Measurements from ENCODE around the gene STAT3. TPM values are rescaled to one million over a fixed set of nuclear protein-coding genes. Genes with fewer than 3 reads are reported as not detected.
A peak's percentile ranks its signal among the peaks of the same experiment; 100 is the strongest.

Gene STAT3
- total and polyA plus RNA-seq, 9 of the 15 experiments (the other 6 are each of a cell fraction or from before 2014, with no cell fraction given): 90.0 to 179 (median 114) TPM

GRCh38 chr17:42359133-42359532 lies 29.1 kb downstream of the STAT3 start:
- no TSS peak for BruUV-seq (replicated peaks)
- peaks cover 69% of the 10 kb centered on the region for H3K79me2 ChIP-seq (ENCODE audit: control insufficient read depth, insufficient read depth, low read length)
- no peak overlapping the region for H2AFZ ChIP-seq (ENCODE audit: low read depth, low read length)
- H3K4me2 ChIP-seq (ENCODE audit: insufficient read depth, low read length): no peak overlapping the region
- 28% methylated on average over 7 of the region's 7 CpGs for WGBS (ENCODE audit: insufficient coverage, low coverage, missing lambda C conversion rate)
- intact Hi-C loops (cut with micrococcal nuclease) (no loop called here), in situ Hi-C loops (cut with MboI) (no loop called here)
- POLR2A ChIA-PET: interaction anchor here (1.2 to 2.1 kb wide), 3 partner anchors 10 to 30 kb away, joined by 4 to 7 read pairs (median 6); no protein-coding TSS in a partner anchor
- TF ChIP-seq KDM1A (IDR thresholded peaks at IDR 0.05) (peak; percentile 51 to 59; a peak in 2 of 4 replicates), MTA2 (IDR thresholded peaks at IDR 0.05; ENCODE audit: low read depth) (no peak)
- no peak for DNase-seq (ENCODE audit: extremely low read depth in 1 of 4, low spot score in 3 of 4)
- H3K36me3 ChIP-seq (ENCODE audit: control insufficient read depth, insufficient read depth, low read length): peaks cover 4% of the 10 kb centered on the region; the same call in 2 of the 3 replicates
- no peaks in the 10 kb centered on the region for H3K27me3 ChIP-seq (ENCODE audit: control insufficient read depth in 2 of 2, insufficient read depth in 2 of 2, low read length in 2 of 2)
- no peak overlapping the region for H3K9ac ChIP-seq (ENCODE audit: insufficient read depth in 1 of 2, low read depth in 2 of 2, low read length in 2 of 2)
- FAIRE-seq: no peak
- CTCF ChIA-PET (ENCODE audit: low intra/inter-chr PET ratio): no interaction called here
- H3K27ac ChIP-seq (ENCODE audit: extremely low read depth, low read depth, low read length): no peak overlapping the region
- H3K9me3 ChIP-seq (replicated peaks; ENCODE audit: control insufficient read depth, insufficient read depth, low read depth, low read length): no peaks in the 10 kb centered on the region
- H3K4me3 ChIP-seq: no peak overlapping the region
- peaks cover 18% of the 10 kb centered on the region; the same call in 1 of the 2 replicates for H4K20me1 ChIP-seq (replicated peaks; ENCODE audit: control insufficient read depth, insufficient read depth, low read length)
- peaks cover 10 to 11% of the 10 kb centered on the region in 2 experiments; a peak in 4 of 5 replicates for H3K4me1 ChIP-seq (replicated peaks in 1 of 2; ENCODE audit: control insufficient read depth in 2 of 2, insufficient read depth in 2 of 2, low read length in 2 of 2)
- ATAC-seq: no peak
- H3K9me1 ChIP-seq (ENCODE audit: control insufficient read depth, insufficient read depth, low read length): peaks cover 5% of the 10 kb centered on the region

- ChIA-PET POLR2A (interaction anchor here (1.1 to 2.1 kb wide), 4 partner anchors 11 to 30 kb away, joined by 3 to 7 read pairs (median 5); no protein-coding TSS in a partner anchor), CTCF (ENCODE audit: low intra/inter-chr PET ratio) (no interaction called here)
- H3K9me1 ChIP-seq (ENCODE audit: control insufficient read depth, insufficient read depth, low read length): peaks cover 5% of the 10 kb centered on the region
- H3K9ac ChIP-seq (ENCODE audit: insufficient read depth in 1 of 2, low read depth in 2 of 2, low read length in 2 of 2): no peak overlapping the region
- H2AFZ ChIP-seq (ENCODE audit: low read depth, low read length): no peak overlapping the region
- in situ Hi-C loops (cut with MboI) (no loop called here), intact Hi-C loops (cut with micrococcal nuclease) (no loop called here)
- H3K36me3 ChIP-seq (ENCODE audit: control insufficient read depth, insufficient read depth, low read length): peaks cover 4% of the 10 kb centered on the region; the same call in 2 of the 3 replicates
- no peak overlapping the region for H3K4me3 ChIP-seq
- FAIRE-seq (no peak), DNase-seq (ENCODE audit: extremely low read depth in 1 of 4, low spot score in 3 of 4) (no peak), ATAC-seq (no peak)
- 73% methylated on average over 1 of the region's 1 CpG for WGBS (ENCODE audit: insufficient coverage, low coverage, missing lambda C conversion rate)
- H3K27ac ChIP-seq (ENCODE audit: extremely low read depth, low read depth, low read length): no peak overlapping the region
- TF ChIP-seq ZKSCAN3 (CRISPR knock-in tag; IDR thresholded peaks at IDR 0.05) (no peak), SPI1 (IDR thresholded peaks at IDR 0.05; ENCODE audit: borderline replicate concordance, low read depth, low read length) (0 out of 2 replicates have a peak, but pooled peaks have one; percentile 9)
- H4K20me1 ChIP-seq (replicated peaks; ENCODE audit: control insufficient read depth, insufficient read depth, low read length): peaks cover 18% of the 10 kb centered on the region; the same call in 1 of the 2 replicates
- BruUV-seq (replicated peaks): no TSS peak
- no peak overlapping the region for H3K4me2 ChIP-seq (ENCODE audit: insufficient read depth, low read length)
- peaks cover 3 to 6% of the 10 kb centered on the region in 2 experiments; a peak in 2 of 5 replicates for H3K4me1 ChIP-seq (replicated peaks in 1 of 2; ENCODE audit: control insufficient read depth in 2 of 2, insufficient read depth in 2 of 2, low read length in 2 of 2)
- peaks cover 69% of the 10 kb centered on the region for H3K79me2 ChIP-seq (ENCODE audit: control insufficient read depth, insufficient read depth, low read length)
- H3K27me3 ChIP-seq (ENCODE audit: control insufficient read depth in 2 of 2, insufficient read depth in 2 of 2, low read length in 2 of 2): no peaks in the 10 kb centered on the region
- no peaks in the 10 kb centered on the region for H3K9me3 ChIP-seq (replicated peaks; ENCODE audit: control insufficient read depth, insufficient read depth, low read depth, low read length)
Observed at GRCh38 chr17:42358434-42358833, 29.8 kb downstream of the STAT3 start.
